Erythroblast (primary cell): ENCODE results near the gene ALLC.

Experiments used
- GATA1 ChIP-seq: IDR thresholded peaks from 2 replicates; pipeline ENCODE4 v1.6.1; 2011; ENCODE audit warnings: low read depth, mild to moderate bottlenecking, control low read depth, low read length, moderate library complexity
- POLR2A ChIP-seq: IDR thresholded peaks from 2 replicates; pipeline ENCODE4 v1.6.1; 2011; ENCODE audit warnings: mild to moderate bottlenecking, low read length

DNA sequence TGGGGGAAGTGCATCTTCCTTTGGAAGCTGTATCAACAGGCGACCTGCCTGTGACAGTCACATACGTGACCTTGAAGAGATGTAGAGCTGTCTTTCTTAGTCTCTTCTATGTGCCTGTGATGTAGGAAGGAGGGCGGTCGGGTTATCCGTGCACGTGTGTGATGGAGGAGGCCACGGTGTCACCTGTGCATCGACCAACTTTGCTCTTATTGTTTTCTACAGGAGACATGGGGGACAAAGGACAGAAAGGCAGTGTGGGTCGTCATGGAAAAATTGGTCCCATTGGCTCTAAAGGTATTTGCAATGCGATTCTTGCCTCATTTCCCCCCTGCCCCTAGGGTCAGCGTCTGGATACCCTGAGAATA, 20.7 kb upstream of the ALLC start:
- TF ChIP-seq POLR2A (no peak), GATA1 (no peak)
